Spinal cord (tissue), 10 donors: ENCODE measurements around the gene RAD51B. TPM values are rescaled to one million over a fixed set of nuclear protein-coding genes. Genes with fewer than 3 reads are reported as not detected.

ENCODE experiments used
- DNase-seq, 6 donors: peaks; one replicate each; pipeline versions ENCODE4 v3.0.0 to v3.0.0-alpha.2; 2013 to 2015; ENCODE audit warnings: low spot score in 6 of 6, low read depth in 4 of 6
- H3K27ac ChIP-seq: one replicate; pipeline ENCODE4 v1.5.1; 2013; ENCODE audit warnings: low read depth, low read length, control low read depth
- H3K27me3 ChIP-seq: one replicate; pipeline ENCODE4 v1.6.1; 2013; ENCODE audit warnings: low read length; ENCODE audit not compliant: control insufficient read depth, insufficient read depth
- H3K36me3 ChIP-seq: one replicate; pipeline ENCODE4 v1.6.1; 2013; ENCODE audit warnings: low read length; ENCODE audit not compliant: control insufficient read depth, insufficient read depth
- H3K4me1 ChIP-seq: one replicate; pipeline ENCODE4 v1.6.1; 2013; ENCODE audit warnings: low read length; ENCODE audit not compliant: control insufficient read depth, insufficient read depth
- H3K4me3 ChIP-seq: one replicate; pipeline ENCODE4 v1.5.1; 2013; ENCODE audit warnings: low read depth, low read length, control low read depth
- H3K9me3 ChIP-seq: one replicate; pipeline ENCODE4 v1.6.1; 2013; ENCODE audit warnings: low read length; ENCODE audit not compliant: control insufficient read depth, insufficient read depth
- WGBS: methylation state at CpG from one replicate; pipeline ENCODE4 v1.1.5; 2013; ENCODE audit warnings: missing lambda C conversion rate; ENCODE audit not compliant: insufficient coverage; 5-methylcytosine and 5-hydroxymethylcytosine counted together
- polyA plus RNA-seq, 2 donors: library from polyadenylated mRNA; unstranded; fragments of 120-200 nt; gene quantifications; one replicate each; pipeline ENCODE4 v1.2.1, GENCODE V29; 2013; ENCODE audit not compliant: insufficient read length in 2 of 2
- total RNA-seq, 2 donors: library from RNA; depleted of rRNA in 1 of 2; stranded (reverse); fragments of 120-200 nt in 1 of 2; fragments of >200 nt in 1 of 2; gene quantifications; one replicate each; pipeline versions ENCODE4 v1.2.3 to v1.2.4, GENCODE V29; 2013 to 2014
- donor health status: healthy.

RAD51B gene
- total and polyA plus RNA-seq, 4 donors, result 5.7 to 28.9 (median 14.4) TPM

GRCh38 chr14:68306265-68306933, 486.8 kb downstream of the RAD51B start:
- peak overlapping the region; percentile 82 for H3K27ac ChIP-seq
- no peak overlapping the region for H3K4me3 ChIP-seq
- no peaks in the 10 kb centered on the region for H3K36me3 ChIP-seq
- DNase-seq, result no peak
- H3K4me1 ChIP-seq, result peaks cover 3% of the 10 kb centered on the region
- H3K9me3 ChIP-seq, result no peaks in the 10 kb centered on the region
- no peaks in the 10 kb centered on the region for H3K27me3 ChIP-seq
- WGBS, result 78% methylated on average over 4 of the region's 4 CpGs

DNA sequence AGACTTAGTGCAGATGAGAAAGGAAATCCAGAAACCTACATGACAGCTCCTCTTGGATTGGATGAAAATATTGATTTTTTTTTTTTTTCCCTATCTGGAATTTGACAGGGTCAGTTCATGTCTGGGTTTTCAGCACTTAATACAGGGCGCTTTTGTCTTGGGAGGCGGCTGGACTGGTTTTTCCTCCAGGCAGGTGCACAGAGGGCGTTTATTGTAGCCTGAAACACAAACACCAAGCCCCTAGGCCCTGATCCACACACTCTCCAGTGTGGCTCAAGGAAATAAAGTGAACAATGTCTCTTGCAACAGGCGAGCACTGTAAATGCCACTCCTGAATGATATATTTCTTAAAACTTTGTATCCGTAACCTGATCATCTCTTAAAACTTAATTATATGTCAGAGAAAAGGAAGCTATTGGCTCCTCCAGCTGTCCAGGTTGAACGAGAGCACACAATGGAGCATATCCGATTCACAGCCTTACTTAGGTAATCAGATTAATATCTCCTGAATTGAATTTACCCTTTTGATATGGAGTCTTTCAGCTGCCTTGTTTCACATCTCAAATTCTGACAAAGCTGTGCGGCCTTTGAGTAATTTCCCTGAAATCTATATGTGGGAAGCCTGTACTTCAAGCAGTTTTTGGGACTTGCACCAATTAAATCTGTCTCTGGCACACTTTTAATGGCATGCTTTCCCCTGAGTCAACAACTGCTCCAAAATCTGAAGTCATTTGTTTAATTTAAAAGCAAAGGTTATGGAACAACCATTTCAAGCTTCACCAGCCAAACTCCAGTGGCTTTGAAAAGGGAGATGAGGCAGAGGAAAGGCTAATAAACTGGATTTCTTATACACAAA, 487.6 kb downstream of the RAD51B start:
- H3K27ac ChIP-seq, result peak overlapping the region; percentile 82
- WGBS, result 100% methylated on average over 1 of the region's 8 CpGs
- H3K9me3 ChIP-seq, result no peaks in the 10 kb centered on the region
- H3K4me3 ChIP-seq, result no peak overlapping the region
- DNase-seq, result peak in 1 of 6 donors; percentile 66
- no peaks in the 10 kb centered on the region for H3K27me3 ChIP-seq
- H3K4me1 ChIP-seq, result peaks cover 3% of the 10 kb centered on the region
- H3K36me3 ChIP-seq, result no peaks in the 10 kb centered on the region

GRCh38 chr14:68307790-68308168, 488.2 kb downstream of the RAD51B start:
- peak in 1 of 6 donors; percentile 55 for DNase-seq
- no CpG with 5 or more reads among the region's 4 CpGs for WGBS
- H3K27ac ChIP-seq, result peak overlapping the region; percentile 82

DNA sequence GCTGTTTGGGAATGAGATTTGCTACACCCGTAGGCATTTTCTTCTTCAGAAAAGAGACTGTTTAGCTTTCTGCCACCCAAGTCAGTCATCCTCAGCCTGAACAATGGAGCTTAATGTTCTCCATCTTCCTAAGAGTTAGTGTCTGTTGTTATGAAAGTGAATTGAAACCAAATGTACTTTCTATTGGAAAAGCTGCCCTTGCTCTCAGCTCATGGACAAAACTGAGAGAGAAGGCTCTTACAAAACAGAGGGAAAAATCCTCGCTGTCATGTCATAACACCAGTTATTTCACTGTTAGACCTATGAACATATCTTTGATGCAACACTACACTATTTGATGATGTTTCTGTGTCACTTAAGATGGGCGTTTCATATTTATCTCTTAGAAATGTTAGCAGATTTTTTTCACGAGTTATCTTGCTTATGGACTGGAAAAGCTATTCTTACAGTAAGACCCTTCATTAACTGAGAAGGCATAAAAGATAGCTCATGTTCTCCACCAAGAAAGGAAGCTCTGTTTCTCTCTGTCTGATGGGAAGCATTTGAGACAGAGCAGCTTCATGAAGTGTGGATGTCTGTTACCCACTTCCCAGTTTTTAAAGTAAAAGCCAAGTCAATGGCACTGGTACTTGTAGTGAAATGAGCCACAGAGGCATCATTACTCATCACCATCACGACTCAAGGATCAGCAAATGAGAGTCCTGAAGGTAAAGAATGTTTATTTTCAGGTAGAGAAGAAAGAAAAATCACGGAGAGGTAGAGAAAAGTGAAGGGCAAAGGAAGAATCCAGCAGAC, 489.3 kb downstream of the RAD51B start:
- peak in 1 of 6 donors; percentile 53 for DNase-seq
- peaks cover 13% of the 10 kb centered on the region for H3K4me1 ChIP-seq
- H3K4me3 ChIP-seq, result no peak overlapping the region
- H3K27me3 ChIP-seq, result no peaks in the 10 kb centered on the region
- H3K9me3 ChIP-seq, result no peaks in the 10 kb centered on the region
- peak overlapping the region; percentile 82 for H3K27ac ChIP-seq
- WGBS, result no CpG with 5 or more reads among the region's 6 CpGs
- no peaks in the 10 kb centered on the region for H3K36me3 ChIP-seq

More at GRCh38 chr14:68307790-68308168, 488.2 kb downstream of the RAD51B start:
- Histone ChIP-seq H3K4me1 (peaks cover 3% of the 10 kb centered on the region), H3K9me3 (no peaks in the 10 kb centered on the region), H3K4me3 (no peak overlapping the region), H3K27me3 (no peaks in the 10 kb centered on the region), H3K36me3 (no peaks in the 10 kb centered on the region)

DNA sequence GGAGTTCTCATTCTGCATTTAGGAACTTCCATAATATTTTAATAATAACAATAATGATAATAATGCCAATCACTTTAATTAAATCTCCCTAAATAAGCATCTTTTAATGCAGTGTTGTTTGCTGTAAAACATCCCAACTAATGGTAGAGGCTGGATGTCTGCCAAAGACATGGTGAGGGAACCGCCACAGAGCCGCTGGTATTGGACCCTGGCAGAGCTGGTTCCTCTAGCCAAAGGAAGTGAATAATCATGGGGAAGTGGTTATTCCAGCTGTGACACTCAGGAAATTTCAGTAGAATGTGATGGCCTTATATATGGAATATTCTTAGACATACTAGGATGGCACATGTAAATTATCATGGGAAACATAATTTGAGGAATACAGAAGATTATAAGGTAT, 490.0 kb downstream of the RAD51B start:
- no peaks in the 10 kb centered on the region for H3K36me3 ChIP-seq
- 31% methylated on average over 2 of the region's 2 CpGs for WGBS
- H3K4me3 ChIP-seq, result no peak overlapping the region
- DNase-seq, result no peak
- H3K4me1 ChIP-seq, result peaks cover 16% of the 10 kb centered on the region
- H3K9me3 ChIP-seq, result no peaks in the 10 kb centered on the region
- H3K27me3 ChIP-seq, result no peaks in the 10 kb centered on the region
- peak overlapping the region; percentile 82 for H3K27ac ChIP-seq

- H3K9me3 ChIP-seq, result no peaks in the 10 kb centered on the region
- H3K27me3 ChIP-seq, result no peaks in the 10 kb centered on the region
- H3K4me1 ChIP-seq, result peaks cover 16% of the 10 kb centered on the region
- WGBS, result no CpG with 5 or more reads among the region's 3 CpGs
- no peaks in the 10 kb centered on the region for H3K36me3 ChIP-seq
- no peak for DNase-seq
- peak overlapping the region; percentile 53 for H3K27ac ChIP-seq
- H3K4me3 ChIP-seq, result no peak overlapping the region
These were observed 492.7 kb downstream of the RAD51B start for GRCh38 chr14:68312300-68312699.

DNA sequence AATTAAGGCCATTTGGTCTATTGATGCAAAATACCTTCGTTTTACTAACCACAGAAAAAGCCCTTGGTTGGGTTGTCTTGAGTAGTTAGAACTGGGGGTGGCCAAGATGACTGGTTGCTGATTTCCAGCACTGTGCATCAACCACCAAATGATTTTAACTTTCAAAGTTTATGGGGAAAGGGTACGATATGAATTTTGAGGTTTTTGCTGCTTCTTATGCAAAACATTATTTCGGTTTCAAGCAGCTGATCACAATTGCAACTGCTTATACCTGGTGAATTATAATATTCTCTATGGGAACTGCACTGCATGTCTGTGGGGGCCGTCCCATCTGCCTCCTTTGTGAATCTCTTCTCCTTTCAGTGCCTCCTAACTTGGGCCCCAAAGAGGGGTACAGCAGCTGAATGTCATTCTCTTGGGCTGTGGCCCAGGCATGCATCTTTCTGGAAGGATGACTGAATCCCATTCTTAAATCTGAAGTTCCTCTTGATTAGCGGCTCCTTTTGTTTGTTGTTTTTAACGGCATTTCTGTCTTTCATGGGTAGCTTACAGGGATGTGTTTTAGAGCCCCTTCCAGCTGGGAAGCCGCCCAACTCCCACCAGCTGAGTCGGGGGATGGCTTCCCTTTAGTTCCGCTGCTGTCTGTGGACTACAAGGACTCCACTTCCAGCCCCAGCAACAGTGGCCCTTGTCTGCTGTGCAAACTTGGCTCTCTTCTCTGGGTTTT, 493.5 kb downstream of the RAD51B start:
- peak overlapping the region; percentile 53 for H3K27ac ChIP-seq
- H3K36me3 ChIP-seq, result no peaks in the 10 kb centered on the region
- no peak overlapping the region for H3K4me3 ChIP-seq
- DNase-seq, result peak in 3 of 6 donors; percentile 58 to 84 (median 81)
- no peaks in the 10 kb centered on the region for H3K9me3 ChIP-seq
- peaks cover 16% of the 10 kb centered on the region for H3K4me1 ChIP-seq
- 21% methylated on average over 6 of the region's 9 CpGs for WGBS
- no peaks in the 10 kb centered on the region for H3K27me3 ChIP-seq

DNA sequence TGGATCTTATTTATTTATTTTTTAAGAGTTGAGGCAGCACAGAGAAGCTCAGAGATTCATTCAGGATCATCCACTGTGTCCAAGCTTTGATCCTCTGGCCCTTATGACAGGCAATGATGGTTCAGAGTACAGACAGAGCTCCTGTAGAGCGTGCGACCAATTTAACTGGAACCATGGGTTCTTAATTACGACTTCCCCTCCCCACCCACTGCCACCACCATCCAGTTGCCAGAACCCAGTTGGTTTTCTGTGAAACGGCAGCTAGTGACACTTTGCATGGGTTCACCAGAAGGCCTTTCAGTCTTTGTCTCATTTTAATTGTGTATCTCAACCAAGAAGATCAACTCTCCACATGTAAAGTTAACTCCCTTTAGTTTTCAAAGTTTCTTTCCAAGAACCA, 495.1 kb downstream of the RAD51B start:
- Histone ChIP-seq H3K27me3 (no peaks in the 10 kb centered on the region), H3K9me3 (no peaks in the 10 kb centered on the region), H3K4me1 (peaks cover 17% of the 10 kb centered on the region), H3K36me3 (no peaks in the 10 kb centered on the region), H3K27ac (peak overlapping the region; percentile 66), H3K4me3 (no peak overlapping the region)
- WGBS, result 61% methylated on average over 4 of the region's 4 CpGs
- no peak for DNase-seq

DNA sequence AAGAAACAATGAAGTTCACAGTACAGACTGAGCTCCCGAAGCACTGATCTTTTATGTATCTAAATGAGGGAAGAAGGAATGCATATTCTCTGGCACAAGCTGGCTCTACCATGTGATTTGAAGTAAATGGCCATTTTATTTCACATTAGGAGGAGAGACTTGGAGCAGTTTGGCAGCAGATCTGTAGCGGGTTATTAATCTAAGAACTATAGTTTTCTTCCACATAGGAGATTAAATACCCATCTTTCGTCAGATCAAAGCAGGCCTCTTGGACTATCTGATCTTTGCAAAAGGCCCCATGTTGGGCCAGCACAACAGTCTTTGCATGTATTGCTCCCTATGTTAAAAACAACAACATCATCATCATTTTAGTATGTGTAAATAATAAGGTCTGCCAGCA, 495.5 kb downstream of the RAD51B start:
- no peak overlapping the region for H3K4me3 ChIP-seq
- no peaks in the 10 kb centered on the region for H3K36me3 ChIP-seq
- DNase-seq, result peak in 1 of 6 donors; percentile 69
- WGBS, result 67% methylated on average over 1 of the region's 3 CpGs
- H3K27me3 ChIP-seq, result no peaks in the 10 kb centered on the region
- H3K4me1 ChIP-seq, result peaks cover 16% of the 10 kb centered on the region
- H3K9me3 ChIP-seq, result no peaks in the 10 kb centered on the region
- peak overlapping the region; percentile 66 for H3K27ac ChIP-seq
